CD4-positive, alpha-beta T cell treated with Interleukin-12 subunit alpha and Interleukin-12 subunit beta, for 1 hour (primary cell): ENCODE results near the gene RNF208.
A peak's percentile ranks its signal among the peaks of the same experiment; 100 is the strongest.
"Not testable (repeated sequence)": the region's sequence is repeated elsewhere in the genome, so short reads cannot be mapped to it uniquely, and the experiment has no call there.

Source experiments
- DNase-seq: peaks from one replicate; pipeline ENCODE4 v3.0.0-alpha.2; 2020

Gene RNF208

GRCh38 chr9:137222190-137223077 lies at the start of gene RNF208:
Gene RNF208 (minus strand): TSS chr9:137222240. CDS start chr9:137221212, 1,028 bp downstream.
- DNase-seq: no peak

GRCh38 chr9:137271696-137272076 lies 49.6 kb upstream of the RNF208 start:
- no peak for DNase-seq

- DNase-seq: peak; percentile 17
Measured at GRCh38 chr9:137270929-137271695, 49.1 kb upstream of the RNF208 start.

- no peak for DNase-seq
Measured at GRCh38 chr9:137269231-137269772, 47.3 kb upstream of the RNF208 start.

GRCh38 chr9:137268538-137269201 lies 46.6 kb upstream of the RNF208 start:
- DNase-seq: no peak

- DNase-seq: no peak
Measured at GRCh38 chr9:137267933-137268355, 45.9 kb upstream of the RNF208 start.

- no peak for DNase-seq
Measured at GRCh38 chr9:137266585-137267453, 44.8 kb upstream of the RNF208 start.

- DNase-seq: no peak
Measured at GRCh38 chr9:137266162-137266527, 44.1 kb upstream of the RNF208 start.

GRCh38 chr9:137265496-137266161 lies 43.6 kb upstream of the RNF208 start:
- DNase-seq: no peak

- DNase-seq: no peak
Measured at GRCh38 chr9:137264067-137264466, 42.0 kb upstream of the RNF208 start.

- no peak for DNase-seq
Measured at GRCh38 chr9:137263506-137263905, 41.5 kb upstream of the RNF208 start.

- DNase-seq: no peak
Measured at GRCh38 chr9:137262909-137263285, 40.9 kb upstream of the RNF208 start.

GRCh38 chr9:137262173-137262908 lies 40.3 kb upstream of the RNF208 start:
- DNase-seq: not testable (repeated sequence)

- no peak for DNase-seq
Measured at GRCh38 chr9:137256856-137257255, 34.8 kb upstream of the RNF208 start.

GRCh38 chr9:137256362-137256761 lies 34.3 kb upstream of the RNF208 start:
- no peak for DNase-seq

GRCh38 chr9:137255448-137256114 lies 33.5 kb upstream of the RNF208 start:
- DNase-seq: no peak

GRCh38 chr9:137254624-137255447 lies 32.8 kb upstream of the RNF208 start, which contains the start of gene NELFB:
Gene NELFB (plus strand): TSS chr9:137255327.
- DNase-seq: peak; percentile 96

GRCh38 chr9:137253717-137254623 lies 31.9 kb upstream of the RNF208 start:
- DNase-seq: no peak
